HG02678 (cell line): Measurements from ENCODE around the gene MAGED1.
A peak's percentile ranks its signal among the peaks of the same experiment; 100 is the strongest.

ENCODE experiments used
- ATAC-seq: cut with Tn5 transposase; IDR thresholded peaks from one replicate; pipeline ENCODE4 v1.9.1; 2021; ENCODE audit warnings: mild to moderate bottlenecking, moderate library complexity; ENCODE audit not compliant: unreplicated experiment

Gene MAGED1, protein sequence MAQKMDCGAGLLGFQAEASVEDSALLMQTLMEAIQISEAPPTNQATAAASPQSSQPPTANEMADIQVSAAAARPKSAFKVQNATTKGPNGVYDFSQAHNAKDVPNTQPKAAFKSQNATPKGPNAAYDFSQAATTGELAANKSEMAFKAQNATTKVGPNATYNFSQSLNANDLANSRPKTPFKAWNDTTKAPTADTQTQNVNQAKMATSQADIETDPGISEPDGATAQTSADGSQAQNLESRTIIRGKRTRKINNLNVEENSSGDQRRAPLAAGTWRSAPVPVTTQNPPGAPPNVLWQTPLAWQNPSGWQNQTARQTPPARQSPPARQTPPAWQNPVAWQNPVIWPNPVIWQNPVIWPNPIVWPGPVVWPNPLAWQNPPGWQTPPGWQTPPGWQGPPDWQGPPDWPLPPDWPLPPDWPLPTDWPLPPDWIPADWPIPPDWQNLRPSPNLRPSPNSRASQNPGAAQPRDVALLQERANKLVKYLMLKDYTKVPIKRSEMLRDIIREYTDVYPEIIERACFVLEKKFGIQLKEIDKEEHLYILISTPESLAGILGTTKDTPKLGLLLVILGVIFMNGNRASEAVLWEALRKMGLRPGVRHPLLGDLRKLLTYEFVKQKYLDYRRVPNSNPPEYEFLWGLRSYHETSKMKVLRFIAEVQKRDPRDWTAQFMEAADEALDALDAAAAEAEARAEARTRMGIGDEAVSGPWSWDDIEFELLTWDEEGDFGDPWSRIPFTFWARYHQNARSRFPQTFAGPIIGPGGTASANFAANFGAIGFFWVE

DNA sequence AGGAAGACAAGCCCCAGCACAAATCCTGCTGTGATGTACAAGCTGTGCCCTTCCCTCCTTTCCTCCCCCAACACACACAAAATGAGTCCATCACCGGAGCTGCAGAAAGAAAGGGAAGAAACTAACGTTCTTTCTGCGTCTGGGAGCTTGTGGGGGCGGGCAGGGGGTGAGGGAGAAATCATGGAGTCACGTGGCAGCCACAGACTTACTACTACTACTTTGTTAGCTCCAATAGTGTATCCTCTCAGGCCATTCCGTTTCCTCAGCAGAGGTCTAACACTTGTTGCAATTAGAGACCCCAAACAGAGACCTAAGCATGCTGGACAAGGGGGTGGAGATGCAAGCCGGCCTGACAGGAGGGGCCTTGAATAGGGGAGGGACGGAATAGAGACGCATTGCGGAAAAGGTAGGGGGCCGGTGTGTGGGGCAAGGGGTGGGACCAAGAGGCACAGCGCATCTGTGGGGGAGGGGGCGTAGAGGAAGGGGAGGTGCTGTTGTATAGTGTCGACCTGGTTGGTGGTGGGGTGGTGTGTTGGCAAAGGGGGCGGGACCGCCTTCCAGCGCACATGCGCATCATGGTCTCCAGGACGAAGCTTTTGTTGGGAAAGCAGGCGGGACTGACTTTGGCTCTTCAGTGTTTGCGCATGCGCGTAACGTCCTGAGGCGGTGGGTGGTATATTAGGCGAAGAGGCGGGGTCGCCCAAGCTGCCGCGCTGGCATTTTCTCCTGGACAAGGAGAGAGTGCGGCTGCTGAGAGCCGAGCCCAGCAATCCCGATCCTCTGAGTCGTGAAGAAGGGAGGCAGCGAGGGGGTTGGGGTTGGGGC lies at the start of gene MAGED1:
Gene MAGED1 (plus strand): TSS at position 703 of the 825 bp plus-strand sequence. CDS start 682 bp downstream, outside the sequence.
- ATAC-seq = peak; percentile 80

DNA sequence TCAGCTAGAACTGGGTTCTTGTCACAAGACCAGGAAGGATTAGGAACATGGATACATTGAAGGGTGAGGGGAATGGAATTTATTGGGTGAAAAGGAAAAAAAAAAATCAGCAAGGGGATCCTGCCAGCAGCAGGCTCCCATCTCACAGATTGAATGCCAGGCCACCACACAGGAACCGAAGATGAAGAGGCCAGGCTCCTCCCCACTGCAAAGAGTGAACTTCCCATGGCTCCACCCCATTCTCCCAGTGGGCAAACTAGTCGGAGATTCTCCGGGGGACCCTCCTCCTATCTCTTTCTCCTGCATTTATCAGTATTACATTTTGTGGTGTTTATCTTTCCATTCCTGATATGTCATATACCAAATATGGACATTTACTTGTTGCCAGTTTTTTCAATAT lies 46.0 kb upstream of the MAGED1 start:
- ATAC-seq = no peak

DNA sequence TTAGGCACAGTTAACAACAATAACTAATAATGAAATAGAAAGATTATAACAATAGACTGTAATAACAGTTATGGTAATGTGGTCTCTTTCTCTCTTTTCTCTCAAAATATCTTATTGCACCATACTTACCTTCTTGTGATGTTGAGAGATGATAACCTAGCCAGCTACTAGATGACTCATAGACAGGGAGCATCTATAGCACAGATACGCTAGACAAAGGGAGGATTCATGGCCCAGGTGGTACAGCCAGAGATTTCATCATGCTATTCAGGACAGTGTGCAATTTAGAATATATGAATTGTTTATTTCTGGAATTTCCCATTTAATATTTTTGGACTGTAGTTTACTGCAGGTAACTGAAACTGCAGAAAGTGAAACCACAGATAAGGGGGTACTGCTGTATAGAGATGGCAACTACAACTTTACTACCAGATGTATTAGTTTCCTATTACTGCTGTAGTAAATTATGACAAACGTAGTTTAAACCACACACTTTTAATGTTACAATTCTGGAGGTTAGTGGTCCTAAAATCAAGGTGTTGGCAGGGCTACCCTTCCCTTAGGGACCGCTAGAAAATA lies 41.8 kb upstream of the MAGED1 start:
- peak; percentile 79 for ATAC-seq

DNA sequence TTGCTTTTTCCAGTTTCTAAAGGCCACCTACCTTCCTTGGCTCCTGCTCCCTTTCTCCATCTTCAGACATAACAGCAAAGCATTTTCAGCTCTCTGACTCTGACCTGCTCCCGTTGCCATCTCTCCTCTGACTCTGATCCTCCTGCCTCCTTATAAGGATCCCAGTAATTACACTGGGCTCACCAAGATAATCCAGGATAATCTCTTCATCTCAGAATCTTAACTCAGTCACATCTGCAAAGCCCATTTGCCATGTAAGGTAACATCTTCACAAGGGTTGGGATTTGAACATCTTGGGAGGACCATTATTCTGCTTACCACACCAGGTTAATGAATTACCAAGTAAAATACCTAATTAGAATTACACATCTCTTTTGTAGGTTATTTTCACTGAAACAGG lies 41.3 kb upstream of the MAGED1 start:
- ATAC-seq = no peak

DNA sequence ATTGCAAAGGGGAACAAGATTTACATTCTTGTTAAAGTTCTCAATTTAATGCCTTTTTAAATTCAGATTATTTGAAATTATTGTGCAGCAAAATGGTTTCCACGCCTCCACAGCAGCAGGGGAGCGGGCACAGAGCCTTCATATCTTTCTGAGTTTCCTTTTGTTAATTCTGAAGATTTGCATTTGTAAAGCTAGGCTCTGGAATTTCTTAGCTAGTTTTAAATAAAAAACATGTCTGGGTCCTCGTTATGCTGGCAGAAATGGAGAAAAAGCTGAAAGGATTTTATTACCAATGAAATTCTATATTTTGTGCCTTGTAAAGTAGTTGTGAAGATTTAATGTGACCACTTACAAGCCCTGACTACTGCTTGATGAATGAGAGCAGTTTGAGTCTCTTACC lies 40.8 kb upstream of the MAGED1 start:
- no peak for ATAC-seq

DNA sequence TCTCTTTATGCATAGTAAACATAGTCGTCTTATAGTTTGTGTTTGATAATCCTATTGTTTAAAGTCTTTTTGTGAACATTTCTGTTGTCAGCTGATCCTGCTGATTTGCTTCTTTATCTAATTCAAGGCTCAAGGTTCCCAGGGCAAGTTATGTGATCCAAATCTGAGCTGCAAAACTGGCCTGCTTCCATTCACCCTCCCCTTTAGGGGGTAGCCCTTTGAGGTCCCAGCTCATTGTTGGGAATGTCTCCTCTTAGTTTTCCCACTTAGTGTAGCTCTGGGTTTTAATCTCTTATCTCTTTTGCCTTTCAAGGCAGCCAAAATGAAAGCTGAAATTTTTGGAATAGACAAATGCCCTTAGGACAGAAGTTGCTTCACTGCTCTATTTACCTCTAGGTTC lies 40.2 kb upstream of the MAGED1 start:
- no peak for ATAC-seq

DNA sequence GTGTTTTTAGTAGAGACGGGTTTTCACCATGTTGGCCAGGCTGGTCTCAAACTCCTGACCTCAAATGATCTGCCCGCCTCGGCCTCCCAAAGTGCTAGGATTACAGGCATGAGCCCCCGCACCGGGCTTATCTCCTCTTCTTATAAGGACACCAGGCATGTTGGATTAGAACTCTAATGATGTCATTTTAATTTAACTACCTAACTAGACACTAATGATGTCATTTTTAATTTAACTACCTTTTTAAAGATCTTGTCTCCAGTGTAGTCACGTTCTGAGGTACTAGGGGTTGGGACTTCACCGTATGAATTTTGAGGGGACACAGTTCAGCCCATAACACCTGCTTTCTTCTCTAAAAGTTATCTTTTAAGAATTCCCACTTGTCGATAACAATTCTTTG lies 37.7 kb upstream of the MAGED1 start:
- ATAC-seq = no peak

DNA sequence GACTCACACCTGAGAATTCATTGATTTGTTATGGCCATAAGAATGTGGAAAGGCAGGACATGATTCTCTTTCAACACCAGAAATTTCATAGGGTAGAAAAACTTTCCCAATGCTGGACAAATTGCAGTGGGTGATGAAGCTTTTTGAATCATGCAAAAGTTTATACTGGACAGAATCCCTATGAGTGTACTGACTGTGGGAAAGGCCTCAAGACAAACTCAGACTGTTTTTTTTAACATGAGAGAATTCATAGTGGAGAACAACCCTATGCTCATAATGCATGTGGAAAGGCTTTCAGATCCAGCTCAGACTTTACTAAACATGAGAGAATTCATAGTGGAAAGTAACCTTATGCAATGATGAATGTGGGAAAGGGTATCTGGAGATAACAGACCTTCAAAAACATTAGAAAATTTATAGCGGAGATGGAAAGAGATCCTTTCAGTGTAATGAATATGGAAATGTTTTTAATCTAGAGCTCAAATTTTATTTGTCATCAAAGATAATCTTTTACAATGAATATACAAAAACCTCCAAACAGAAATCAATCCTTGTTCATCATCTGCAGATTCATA lies 36.2 kb upstream of the MAGED1 start:
- no peak for ATAC-seq

DNA sequence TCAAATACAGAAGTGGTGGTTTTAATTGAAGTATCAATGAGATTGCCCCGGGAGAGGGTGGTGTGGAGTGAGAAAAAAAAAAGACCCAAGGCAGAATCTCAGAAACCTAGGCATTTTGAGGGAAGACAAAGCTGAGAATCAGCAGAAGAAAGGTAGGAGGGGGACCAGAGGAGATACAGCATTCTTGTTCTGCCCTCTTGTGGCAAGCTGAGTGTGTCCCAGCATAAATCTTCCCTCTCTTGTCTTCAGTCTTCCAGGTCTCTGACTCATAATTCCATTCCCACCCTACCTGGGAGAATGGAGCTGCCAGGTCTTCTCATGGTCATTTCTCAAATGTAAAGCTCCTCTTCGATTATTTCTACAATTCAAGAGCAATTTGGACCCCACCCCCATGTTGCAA lies 32.7 kb upstream of the MAGED1 start:
- ATAC-seq = no peak

DNA sequence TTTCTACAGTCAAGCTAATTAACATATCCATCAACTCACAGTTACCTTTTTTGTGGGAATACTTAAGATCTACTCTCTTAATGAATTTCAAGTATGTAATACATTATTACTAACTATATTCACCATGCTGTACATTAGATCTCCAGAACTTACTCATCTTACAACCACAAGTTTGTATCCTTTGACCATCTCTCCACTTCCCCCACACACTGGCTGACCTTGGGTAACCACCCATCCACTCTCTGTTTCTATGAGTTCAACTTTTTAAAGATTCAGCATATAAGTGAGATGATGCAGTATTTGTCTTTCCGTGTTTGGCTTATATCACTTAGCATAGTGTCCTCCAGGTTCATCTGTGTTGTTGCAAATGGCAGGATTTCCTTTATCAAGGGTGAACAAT lies 30.5 kb upstream of the MAGED1 start:
- ATAC-seq = peak; percentile 86

DNA sequence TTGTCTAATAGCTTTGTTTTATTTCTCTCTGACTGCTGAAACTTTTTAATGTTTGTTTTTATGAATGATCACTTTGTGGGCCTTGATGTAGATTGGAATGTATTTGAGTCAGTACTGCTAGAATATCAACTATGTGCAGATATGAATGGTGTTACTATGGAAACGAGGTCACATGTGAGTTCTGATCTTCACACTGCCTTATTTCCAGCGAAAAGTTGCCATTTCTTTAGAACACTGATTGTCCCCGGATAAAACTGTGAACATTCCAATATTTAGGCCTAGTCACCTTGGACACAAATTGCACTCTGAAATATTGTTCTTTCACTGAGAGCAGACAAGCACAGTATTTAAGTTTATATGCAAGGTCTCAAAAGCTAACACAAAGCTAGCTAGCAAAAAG lies 27.2 kb upstream of the MAGED1 start:
- no peak for ATAC-seq

DNA sequence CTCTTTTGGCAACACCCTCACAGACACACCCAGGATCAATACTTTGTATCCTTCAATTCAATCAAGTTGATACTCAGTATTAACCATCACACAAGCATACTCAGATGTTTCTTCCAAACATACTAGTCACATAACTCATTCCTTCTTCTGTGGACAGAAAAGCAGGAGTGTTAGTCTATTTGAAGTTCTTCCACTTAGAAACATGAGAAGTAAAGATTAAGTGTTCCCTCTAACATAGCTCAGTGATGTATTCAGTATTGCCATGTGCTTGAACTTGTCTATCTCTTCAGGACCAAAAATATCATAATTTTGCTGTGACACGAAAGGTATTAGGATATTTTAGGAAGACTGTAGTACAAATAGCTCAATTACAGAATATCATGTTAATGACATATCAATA lies 25.8 kb upstream of the MAGED1 start:
- no peak for ATAC-seq

DNA sequence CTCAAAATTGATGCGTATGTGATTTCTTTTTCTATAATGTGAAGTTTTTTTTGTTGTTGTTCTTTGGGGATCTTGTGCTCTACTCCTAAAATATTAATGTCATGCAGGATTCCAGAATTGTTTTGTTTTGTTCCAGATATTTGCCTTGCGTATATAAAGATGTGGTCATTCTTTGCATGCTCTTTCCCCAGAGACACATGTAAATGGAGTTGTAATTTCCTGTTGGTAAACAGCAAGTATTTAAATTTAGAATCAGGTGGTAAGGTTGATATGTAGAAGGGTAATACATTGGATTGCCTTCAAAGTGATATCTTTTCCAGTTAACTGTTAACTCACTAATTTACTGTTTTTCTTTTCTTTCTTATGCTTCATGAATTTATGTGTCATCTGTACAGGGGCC lies 23.1 kb upstream of the MAGED1 start:
- ATAC-seq = no peak

DNA sequence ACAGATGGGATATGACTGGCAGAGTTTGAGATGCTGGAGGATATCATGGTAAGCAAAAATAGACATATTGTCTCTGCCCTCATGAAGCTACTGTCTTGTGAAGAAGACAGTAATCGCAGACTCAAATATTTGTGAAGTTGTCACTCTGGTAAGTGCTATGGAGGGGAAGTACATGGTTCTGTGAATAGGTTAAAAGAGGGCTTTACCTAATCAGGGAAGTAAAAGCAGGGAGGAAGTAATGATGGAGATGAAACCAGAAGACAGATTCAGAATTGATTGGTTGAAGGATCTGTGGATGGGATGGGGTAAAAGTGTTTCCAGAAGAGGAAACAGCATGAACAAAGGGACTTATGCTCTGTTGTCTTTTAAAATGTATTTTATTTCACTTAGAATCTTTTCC lies 19.3 kb upstream of the MAGED1 start:
- ATAC-seq = no peak

DNA sequence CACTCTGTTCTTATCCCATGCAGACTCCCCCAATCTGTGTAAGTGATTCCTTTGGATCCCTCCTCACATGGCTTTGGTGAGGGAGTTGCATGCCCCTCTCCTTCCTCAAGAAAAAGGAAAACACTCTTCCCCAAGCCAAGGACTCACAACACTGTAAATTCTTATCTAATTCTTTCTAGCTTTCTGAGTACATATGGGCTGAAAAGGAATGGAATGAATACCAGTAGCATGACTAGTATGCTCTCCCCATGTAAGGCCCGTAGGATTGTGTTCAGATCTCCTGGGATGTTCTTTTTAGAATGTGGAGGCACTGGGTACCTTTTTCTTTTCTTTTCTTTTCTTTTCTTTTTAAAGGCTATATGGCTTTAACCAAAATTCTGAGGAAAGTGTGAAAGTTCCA lies 17.0 kb upstream of the MAGED1 start:
- ATAC-seq = no peak

DNA sequence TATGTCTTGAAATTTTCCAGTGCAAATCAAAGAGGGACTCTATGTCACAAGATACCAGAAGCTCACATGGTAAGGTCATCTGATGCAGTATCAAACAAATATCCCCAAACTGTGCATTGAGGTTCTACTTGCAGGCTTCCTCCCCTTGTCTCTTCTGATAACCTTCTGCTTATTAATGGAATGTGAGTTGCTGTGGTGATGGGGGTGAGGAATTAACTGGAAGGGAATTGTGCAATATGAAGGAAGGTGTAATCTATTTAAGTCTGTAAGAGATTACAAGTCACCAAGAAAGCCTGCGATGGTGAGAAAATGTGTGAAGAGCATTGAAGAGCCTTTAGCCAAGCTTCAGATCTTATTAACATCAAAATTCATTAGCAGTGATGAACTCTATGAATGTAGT lies 15.4 kb upstream of the MAGED1 start:
- no peak for ATAC-seq

DNA sequence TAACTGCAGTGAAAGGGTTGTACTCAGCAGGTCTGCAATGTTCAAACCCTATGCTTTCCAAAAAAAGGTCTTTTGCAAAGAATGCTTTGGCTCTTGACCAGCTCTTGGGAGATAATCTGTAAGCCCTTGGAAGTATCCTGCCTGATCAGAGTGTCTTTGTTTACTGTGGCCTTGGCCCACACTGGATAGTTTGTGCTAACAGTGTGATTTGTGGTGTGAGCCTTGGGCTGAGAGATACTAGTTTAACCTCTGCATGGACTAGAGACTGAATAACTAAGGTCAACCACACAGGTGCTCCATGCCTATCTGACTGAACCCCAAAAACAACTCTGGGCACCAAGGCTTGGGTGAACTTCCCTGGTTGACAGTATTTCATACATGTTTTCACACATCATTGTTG lies 3.6 kb upstream of the MAGED1 start:
- ATAC-seq = no peak

DNA sequence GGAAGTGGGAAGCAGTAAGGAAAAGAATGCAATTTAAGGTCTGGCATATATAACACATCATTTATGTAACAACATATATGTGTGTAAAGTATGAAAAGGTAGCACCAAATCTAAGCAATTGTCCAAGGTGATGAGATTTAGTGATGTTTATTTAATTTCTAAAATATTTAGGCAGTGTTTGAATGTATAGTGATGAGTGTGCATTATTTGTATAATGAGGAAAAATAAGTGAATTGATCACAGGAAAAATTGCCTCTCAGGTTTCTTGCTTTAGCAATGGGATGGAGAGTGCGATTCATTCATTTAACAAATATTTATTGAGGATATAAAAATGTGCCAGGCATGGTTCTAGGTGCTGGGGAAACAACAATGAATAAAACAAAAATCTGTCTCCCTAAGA lies 2.2 kb upstream of the MAGED1 start:
- no peak for ATAC-seq

DNA sequence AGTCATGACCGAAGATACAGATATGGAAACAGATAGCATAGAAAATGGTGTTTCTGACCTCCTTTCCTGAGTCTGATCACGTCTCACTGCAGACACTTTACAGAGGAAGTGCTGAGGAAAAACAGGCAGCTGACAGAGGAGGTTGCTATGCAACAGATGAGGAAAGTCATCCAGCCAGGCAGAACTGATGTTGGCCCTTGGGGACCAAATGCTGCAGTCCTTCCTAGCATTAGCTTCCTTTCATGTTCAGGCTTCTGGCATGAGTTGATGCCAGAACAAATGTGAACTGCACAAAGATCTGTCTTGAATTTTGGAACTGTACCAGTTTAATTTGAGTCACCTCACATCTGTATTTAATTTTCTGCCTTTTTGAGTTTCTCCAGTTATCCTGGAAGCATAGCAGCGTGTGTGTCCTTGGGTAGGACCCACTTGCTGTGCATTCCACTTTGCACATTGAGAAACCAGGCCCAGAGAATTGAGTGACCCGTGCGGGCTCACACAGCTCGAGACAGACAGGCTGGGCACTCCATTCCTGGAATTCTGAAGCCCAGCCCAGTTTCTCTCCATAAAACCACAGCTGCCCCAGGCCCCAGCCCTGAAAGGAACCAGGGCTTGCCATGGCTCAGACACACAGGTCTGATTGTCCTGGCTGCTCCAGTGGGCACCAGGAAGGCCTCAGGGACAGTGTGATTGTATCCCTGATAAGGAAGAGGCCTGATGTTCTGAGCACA lies 1.4 kb upstream of the MAGED1 start:
- peak; percentile 24 for ATAC-seq
